ENCODE measurements around the gene SLC38A1. TPM values are rescaled to one million over a fixed set of nuclear protein-coding genes. Genes with fewer than 3 reads are reported as not detected.

SLC38A1 gene
- total RNA-seq, 1 donor from 2014 or later: 232 TPM

- Mint-ChIP-seq H3K36me3 (ENCODE audit: unreplicated experiment) (no peaks in the 10 kb centered on the region), H3K27ac (ENCODE audit: unreplicated experiment) (no peak overlapping the region), H3K9me3 (ENCODE audit: unreplicated experiment) (no peaks in the 10 kb centered on the region), H3K27me3 (ENCODE audit: unreplicated experiment) (no peaks in the 10 kb centered on the region), H3K4me3 (ENCODE audit: unreplicated experiment) (no peak overlapping the region), H3K4me1 (ENCODE audit: low read depth, unreplicated experiment) (no peaks in the 10 kb centered on the region)
- TF ChIP-seq CTCF (IDR thresholded peaks at IDR 0.05; ENCODE audit: partially characterized antibody, unreplicated experiment): no peak
- DNase-seq: no peak
These were observed 123.0 kb downstream of the SLC38A1 start for GRCh38 chr12:46145881-46146280.

GRCh38 chr12:46144433-46144832, 124.4 kb downstream of the SLC38A1 start:
- Mint-ChIP-seq H3K9me3 (ENCODE audit: unreplicated experiment) (no peaks in the 10 kb centered on the region), H3K4me3 (ENCODE audit: unreplicated experiment) (no peak overlapping the region), H3K27ac (ENCODE audit: unreplicated experiment) (no peak overlapping the region), H3K4me1 (ENCODE audit: low read depth, unreplicated experiment) (no peaks in the 10 kb centered on the region), H3K27me3 (ENCODE audit: unreplicated experiment) (no peaks in the 10 kb centered on the region), H3K36me3 (ENCODE audit: unreplicated experiment) (no peaks in the 10 kb centered on the region)
- TF ChIP-seq CTCF (IDR thresholded peaks at IDR 0.05; ENCODE audit: partially characterized antibody, unreplicated experiment): no peak
- no peak for DNase-seq

- TF ChIP-seq CTCF (IDR thresholded peaks at IDR 0.05; ENCODE audit: partially characterized antibody, unreplicated experiment): no peak
- no peak for DNase-seq
- peaks cover 2% of the 10 kb centered on the region for H3K4me1 Mint-ChIP-seq (ENCODE audit: low read depth, unreplicated experiment)
- H3K27me3 Mint-ChIP-seq (ENCODE audit: unreplicated experiment): no peaks in the 10 kb centered on the region
- H3K4me3 Mint-ChIP-seq (ENCODE audit: unreplicated experiment): no peak overlapping the region
- H3K36me3 Mint-ChIP-seq (ENCODE audit: unreplicated experiment): no peaks in the 10 kb centered on the region
- H3K9me3 Mint-ChIP-seq (ENCODE audit: unreplicated experiment): no peaks in the 10 kb centered on the region
- H3K27ac Mint-ChIP-seq (ENCODE audit: unreplicated experiment): no peak overlapping the region
These were observed 132.6 kb downstream of the SLC38A1 start for GRCh38 chr12:46136249-46136648.

- TF ChIP-seq CTCF (IDR thresholded peaks at IDR 0.05; ENCODE audit: partially characterized antibody, unreplicated experiment): no peak
These were observed 133.1 kb downstream of the SLC38A1 start for GRCh38 chr12:46135750-46136149.

GRCh38 chr12:46134852-46135251, 134.0 kb downstream of the SLC38A1 start:
- Mint-ChIP-seq H3K27me3 (ENCODE audit: unreplicated experiment) (no peaks in the 10 kb centered on the region), H3K36me3 (ENCODE audit: unreplicated experiment) (no peaks in the 10 kb centered on the region), H3K9me3 (ENCODE audit: unreplicated experiment) (no peaks in the 10 kb centered on the region), H3K27ac (ENCODE audit: unreplicated experiment) (no peak overlapping the region), H3K4me3 (ENCODE audit: unreplicated experiment) (no peak overlapping the region), H3K4me1 (ENCODE audit: low read depth, unreplicated experiment) (peaks cover 2% of the 10 kb centered on the region)
- TF ChIP-seq CTCF (IDR thresholded peaks at IDR 0.05; ENCODE audit: partially characterized antibody, unreplicated experiment): no peak
- DNase-seq: no peak

More at GRCh38 chr12:46135750-46136149, 133.1 kb downstream of the SLC38A1 start:
- H3K4me1 Mint-ChIP-seq (ENCODE audit: low read depth, unreplicated experiment): peaks cover 2% of the 10 kb centered on the region
- H3K27ac Mint-ChIP-seq (ENCODE audit: unreplicated experiment): no peak overlapping the region
- no peak overlapping the region for H3K4me3 Mint-ChIP-seq (ENCODE audit: unreplicated experiment)
- H3K36me3 Mint-ChIP-seq (ENCODE audit: unreplicated experiment): no peaks in the 10 kb centered on the region
- no peaks in the 10 kb centered on the region for H3K27me3 Mint-ChIP-seq (ENCODE audit: unreplicated experiment)
- H3K9me3 Mint-ChIP-seq (ENCODE audit: unreplicated experiment): no peaks in the 10 kb centered on the region
- no peak for DNase-seq

Data from glutamatergic neuron (in vitro differentiated cells).